IMR-90 (cell line): ENCODE data around the gene RNF141.

Experiments used
- BHLHE40 ChIP-seq: fragments of 150-350 bp; IDR thresholded peaks from 2 replicates; pipeline ENCODE4 v1.6.1; 2016; ENCODE audit warnings: mild to moderate bottlenecking, low read depth, low read length
- CEBPB ChIP-seq: IDR thresholded peaks from 2 replicates; pipeline ENCODE4 v1.6.1; 2012; ENCODE audit warnings: low read depth, low read length, improper control_type of control experiment
- CTCF ChIP-seq: conservative IDR thresholded peaks from 2 replicates; pipeline ENCODE4 v1.5.1; 2012; ENCODE audit warnings: mild to moderate bottlenecking, low read depth, low read length, improper control_type of control experiment
- FOS ChIP-seq: fragments of 150-350 bp; IDR thresholded peaks from 2 replicates; pipeline ENCODE4 v1.6.1; 2016; ENCODE audit warnings: low read depth, low read length
- MAFK ChIP-seq: IDR thresholded peaks from 2 replicates; pipeline ENCODE4 v1.6.1; 2012; ENCODE audit warnings: low read depth, low read length, improper control_type of control experiment
- MAZ ChIP-seq: IDR thresholded peaks from 2 replicates; pipeline ENCODE4 v1.6.1; 2012; ENCODE audit warnings: low read depth, mild to moderate bottlenecking, low read length, improper control_type of control experiment, moderate library complexity, borderline replicate concordance
- MXI1 ChIP-seq: IDR thresholded peaks from 2 replicates; pipeline ENCODE4 v1.6.1; 2012; ENCODE audit warnings: low read depth, mild to moderate bottlenecking, low read length, moderate library complexity, borderline replicate concordance
- NFE2L2 ChIP-seq: fragments of 150-350 bp; IDR thresholded peaks from 2 replicates; pipeline ENCODE4 v1.6.1; 2016; ENCODE audit warnings: low read depth, mild to moderate bottlenecking, low read length
- POLR2A ChIP-seq: IDR thresholded peaks from 2 replicates; pipeline ENCODE4 v1.6.1; 2012; ENCODE audit warnings: mild to moderate bottlenecking, low read depth, low read length
- RAD21 ChIP-seq: IDR thresholded peaks from 2 replicates; pipeline ENCODE4 v1.6.1; 2012; ENCODE audit warnings: low read length, improper control_type of control experiment
- RCOR1 ChIP-seq: IDR thresholded peaks from 2 replicates; pipeline ENCODE4 v1.6.1; 2012; ENCODE audit warnings: mild to moderate bottlenecking, low read length, improper control_type of control experiment; ENCODE audit not compliant: insufficient replicate concordance
- RFX5 ChIP-seq: IDR thresholded peaks from 2 replicates; pipeline ENCODE4 v1.8.0; 2012; ENCODE audit warnings: low read depth, mild to moderate bottlenecking, low read length, moderate library complexity
- SMC3 ChIP-seq: fragments of 150-350 bp; IDR thresholded peaks from 2 replicates; pipeline ENCODE4 v1.6.1; 2016; ENCODE audit warnings: low read depth, mild to moderate bottlenecking, antibody characterized with exemption, low read length, moderate library complexity
- TF ChIP-seq, protein P1 (sequence below): fragments of 150-350 bp; IDR thresholded peaks from 2 replicates; pipeline ENCODE4 v1.6.1; 2017; ENCODE audit warnings: mild to moderate bottlenecking, antibody characterized with exemption, low read length, low read depth

GRCh38 chr11:10565493-10565892 is 24.5 kb upstream of the RNF141 start:
- TF ChIP-seq CTCF (no peak), MXI1 (no peak), POLR2A (no peak), RAD21 (no peak), RCOR1 (no peak), SMC3 (no peak), NFE2L2 (no peak), RFX5 (no peak), CEBPB (no peak), MAFK (no peak), FOS (no peak), BHLHE40 (no peak), MAZ (no peak)
- TF ChIP-seq, protein P1, sequence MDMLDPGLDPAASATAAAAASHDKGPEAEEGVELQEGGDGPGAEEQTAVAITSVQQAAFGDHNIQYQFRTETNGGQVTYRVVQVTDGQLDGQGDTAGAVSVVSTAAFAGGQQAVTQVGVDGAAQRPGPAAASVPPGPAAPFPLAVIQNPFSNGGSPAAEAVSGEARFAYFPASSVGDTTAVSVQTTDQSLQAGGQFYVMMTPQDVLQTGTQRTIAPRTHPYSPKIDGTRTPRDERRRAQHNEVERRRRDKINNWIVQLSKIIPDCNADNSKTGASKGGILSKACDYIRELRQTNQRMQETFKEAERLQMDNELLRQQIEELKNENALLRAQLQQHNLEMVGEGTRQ = no peak
